ENCODE results near the gene PLA2G3. TPM values are rescaled to one million over a fixed set of nuclear protein-coding genes. Genes with fewer than 3 reads are reported as not detected.

PLA2G3 gene
- total RNA-seq, 2 experiments from 2014 or later: not detected

DNA sequence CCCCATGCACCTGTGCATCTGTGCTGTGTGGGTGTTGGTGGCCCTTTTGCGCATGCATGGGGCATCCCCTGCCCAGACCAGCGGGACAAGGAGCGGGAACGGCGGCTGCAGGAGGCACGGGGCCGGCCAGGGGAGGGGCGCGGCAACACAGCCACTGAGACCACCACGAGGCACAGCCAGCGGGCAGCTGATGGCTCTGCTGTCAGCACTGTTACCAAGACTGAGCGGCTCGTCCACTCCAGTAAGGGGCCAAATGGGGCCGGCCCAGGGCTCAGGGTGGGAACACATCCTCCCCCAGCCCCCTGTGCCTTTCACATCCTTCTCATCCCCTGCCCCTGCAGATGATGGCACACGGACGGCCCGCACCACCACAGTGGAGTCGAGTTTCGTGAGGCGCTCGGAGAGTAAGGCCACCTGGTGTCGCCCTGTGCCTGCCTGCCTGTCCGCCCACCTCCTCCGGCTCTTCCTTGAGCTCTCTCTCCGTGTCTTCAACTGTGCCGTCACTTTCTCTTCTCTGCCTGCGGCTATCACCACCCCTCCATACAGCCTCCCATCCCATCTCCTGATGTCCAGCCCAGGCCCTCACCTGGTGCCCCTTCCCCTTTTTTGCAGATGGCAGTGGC, 43.5 kb downstream of the PLA2G3 start:
- H3K4me3 Mint-ChIP-seq: no peak overlapping the region
- TF ChIP-seq, protein P1, sequence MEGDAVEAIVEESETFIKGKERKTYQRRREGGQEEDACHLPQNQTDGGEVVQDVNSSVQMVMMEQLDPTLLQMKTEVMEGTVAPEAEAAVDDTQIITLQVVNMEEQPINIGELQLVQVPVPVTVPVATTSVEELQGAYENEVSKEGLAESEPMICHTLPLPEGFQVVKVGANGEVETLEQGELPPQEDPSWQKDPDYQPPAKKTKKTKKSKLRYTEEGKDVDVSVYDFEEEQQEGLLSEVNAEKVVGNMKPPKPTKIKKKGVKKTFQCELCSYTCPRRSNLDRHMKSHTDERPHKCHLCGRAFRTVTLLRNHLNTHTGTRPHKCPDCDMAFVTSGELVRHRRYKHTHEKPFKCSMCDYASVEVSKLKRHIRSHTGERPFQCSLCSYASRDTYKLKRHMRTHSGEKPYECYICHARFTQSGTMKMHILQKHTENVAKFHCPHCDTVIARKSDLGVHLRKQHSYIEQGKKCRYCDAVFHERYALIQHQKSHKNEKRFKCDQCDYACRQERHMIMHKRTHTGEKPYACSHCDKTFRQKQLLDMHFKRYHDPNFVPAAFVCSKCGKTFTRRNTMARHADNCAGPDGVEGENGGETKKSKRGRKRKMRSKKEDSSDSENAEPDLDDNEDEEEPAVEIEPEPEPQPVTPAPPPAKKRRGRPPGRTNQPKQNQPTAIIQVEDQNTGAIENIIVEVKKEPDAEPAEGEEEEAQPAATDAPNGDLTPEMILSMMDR (IDR thresholded peaks at IDR 0.05): no peak
- Histone ChIP-seq H3K4me3 (ENCODE audit: low read length) (no peak overlapping the region), H3K4me1 (ENCODE audit: insufficient read depth, low read length) (no peaks in the 10 kb centered on the region), H3K9me3 (ENCODE audit: control insufficient read depth in 1 of 2, insufficient read depth in 1 of 2, low read length in 2 of 2) (no peaks in the 10 kb centered on the region), H3K27me3 (ENCODE audit: control insufficient read depth in 1 of 2, insufficient read depth in 2 of 2, low read length in 2 of 2) (no peaks in the 10 kb centered on the region), H3K27ac (ENCODE audit: low read depth in 1 of 2, low read length in 2 of 2) (no peak overlapping the region), H3K36me3 (ENCODE audit: insufficient read depth, low read length) (no peaks in the 10 kb centered on the region)
- H3K9me3 Mint-ChIP-seq: no peaks in the 10 kb centered on the region
- DNase-seq: no peak
- no peaks in the 10 kb centered on the region for H3K27me3 Mint-ChIP-seq
- intact Hi-C loops (cut with DNase I, micrococcal nuclease): no loop called here
- H3K4me1 Mint-ChIP-seq (ENCODE audit: low read depth): no peaks in the 10 kb centered on the region
- no peak overlapping the region for H3K27ac Mint-ChIP-seq
- CTCF ChIA-PET: interaction anchor here (1.6 kb wide), 1 partner anchor 12 kb away, joined by 7 read pairs; no protein-coding TSS in a partner anchor
- no peak for ATAC-seq (ENCODE audit: poor library complexity)
- no peaks in the 10 kb centered on the region for H3K36me3 Mint-ChIP-seq (ENCODE audit: low read depth)
- POLR2A ChIA-PET: interaction anchor here (0.9 to 1.5 kb wide), 3 partner anchors 10 to 193 kb away, joined by 3 to 5 read pairs (median 3); partner anchors contain the start of gene SELENOM

DNA sequence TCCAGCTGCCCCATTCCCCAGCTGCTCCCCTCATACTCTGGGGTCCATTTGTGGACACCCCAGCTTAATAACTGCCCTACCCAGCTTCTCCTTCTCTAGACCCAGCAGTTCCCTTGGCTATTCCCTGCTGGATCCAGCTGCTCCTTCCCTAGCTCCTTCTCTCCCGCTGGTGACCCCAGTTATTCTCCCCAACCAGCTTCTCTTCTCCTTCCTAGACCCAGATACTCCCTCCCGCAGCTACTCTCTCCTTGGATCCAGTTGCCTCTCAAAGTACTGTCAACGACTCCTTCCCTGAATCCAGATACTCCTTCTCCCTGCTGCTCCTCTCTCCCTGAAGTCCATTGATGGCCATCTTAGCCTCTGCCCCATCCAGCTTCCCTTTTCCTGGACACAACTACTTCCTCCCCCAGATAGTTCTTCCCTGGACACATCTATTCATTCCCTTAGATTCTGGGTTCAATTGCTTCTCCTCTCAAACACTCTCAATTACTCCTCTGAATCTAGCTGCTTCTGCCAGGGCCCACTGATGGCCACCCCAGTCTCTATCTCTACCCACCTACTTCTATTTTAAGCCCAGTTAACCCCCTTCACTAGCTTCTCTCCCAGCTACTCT, 44.6 kb downstream of the PLA2G3 start:
- Histone ChIP-seq H3K4me3 (ENCODE audit: low read length) (no peak overlapping the region), H3K4me1 (ENCODE audit: insufficient read depth, low read length) (no peaks in the 10 kb centered on the region), H3K27ac (ENCODE audit: low read depth in 1 of 2, low read length in 2 of 2) (no peak overlapping the region), H3K36me3 (ENCODE audit: insufficient read depth, low read length) (no peaks in the 10 kb centered on the region), H3K27me3 (ENCODE audit: control insufficient read depth in 1 of 2, insufficient read depth in 2 of 2, low read length in 2 of 2) (no peaks in the 10 kb centered on the region), H3K9me3 (ENCODE audit: control insufficient read depth in 1 of 2, insufficient read depth in 1 of 2, low read length in 2 of 2) (no peaks in the 10 kb centered on the region)
- ATAC-seq (ENCODE audit: poor library complexity): no peak
- TF ChIP-seq, protein P1 (IDR thresholded peaks at IDR 0.05): no peak
- ChIA-PET POLR2A (interaction anchor here (0.9 to 1.5 kb wide), 3 partner anchors 11 to 194 kb away, joined by 3 to 5 read pairs (median 3); partner anchors contain the start of gene SELENOM), CTCF (interaction anchor here (1.6 kb wide), 1 partner anchor 11 kb away, joined by 7 read pairs; no protein-coding TSS in a partner anchor)
- intact Hi-C loops (cut with DNase I, micrococcal nuclease): no loop called here
- Mint-ChIP-seq H3K4me3 (no peak overlapping the region), H3K27me3 (no peaks in the 10 kb centered on the region), H3K4me1 (ENCODE audit: low read depth) (no peaks in the 10 kb centered on the region), H3K27ac (no peak overlapping the region), H3K9me3 (no peaks in the 10 kb centered on the region), H3K36me3 (ENCODE audit: low read depth) (no peaks in the 10 kb centered on the region)
- DNase-seq: no peak

DNA sequence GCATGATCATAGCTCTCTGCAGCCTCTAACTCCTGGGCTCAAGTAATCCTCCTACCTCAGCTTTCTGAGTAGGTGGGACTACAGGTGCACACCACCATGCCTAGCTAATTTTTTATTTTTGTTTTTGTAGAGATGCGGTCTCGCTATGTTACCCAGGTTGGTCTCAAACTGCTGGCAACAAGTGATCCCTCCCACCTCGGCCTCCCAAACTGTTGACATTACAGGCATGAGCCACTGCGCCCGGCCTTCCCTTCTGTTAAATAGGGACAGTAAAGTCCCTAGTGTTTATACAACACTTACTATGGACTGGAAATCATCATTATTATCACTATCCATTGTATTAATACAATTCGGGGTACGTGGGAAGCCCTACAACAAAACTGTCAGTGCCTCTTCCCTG, 45.6 kb downstream of the PLA2G3 start:
- Mint-ChIP-seq H3K4me3 (no peak overlapping the region), H3K27me3 (no peaks in the 10 kb centered on the region), H3K36me3 (ENCODE audit: low read depth) (no peaks in the 10 kb centered on the region), H3K4me1 (ENCODE audit: low read depth) (no peaks in the 10 kb centered on the region), H3K27ac (no peak overlapping the region), H3K9me3 (no peaks in the 10 kb centered on the region)
- CTCF ChIA-PET: no interaction called here
- DNase-seq (no peak), ATAC-seq (ENCODE audit: poor library complexity) (no peak)
- H3K4me1 ChIP-seq (ENCODE audit: insufficient read depth, low read length): no peaks in the 10 kb centered on the region
- no peaks in the 10 kb centered on the region for H3K9me3 ChIP-seq (ENCODE audit: control insufficient read depth in 1 of 2, insufficient read depth in 1 of 2, low read length in 2 of 2)
- POLR2A ChIA-PET: no interaction called here
- no peak overlapping the region for H3K4me3 ChIP-seq (ENCODE audit: low read length)
- H3K36me3 ChIP-seq (ENCODE audit: insufficient read depth, low read length): no peaks in the 10 kb centered on the region
- H3K27me3 ChIP-seq (ENCODE audit: control insufficient read depth in 1 of 2, insufficient read depth in 2 of 2, low read length in 2 of 2): no peaks in the 10 kb centered on the region
- H3K27ac ChIP-seq (ENCODE audit: low read depth in 1 of 2, low read length in 2 of 2): no peak overlapping the region
- intact Hi-C loops (cut with DNase I, micrococcal nuclease): no loop called here
- TF ChIP-seq, protein P1 (IDR thresholded peaks at IDR 0.05): no peak
